Measurements from ENCODE around the gene YTHDC1.

YTHDC1 gene

GRCh38 chr4:68352791-68353190 is 2.9 kb upstream of the YTHDC1 start:
- DNase-seq, result no peak

- peak; percentile 8 for DNase-seq
Measured at GRCh38 chr4:68349279-68349648, 626 bp downstream of the YTHDC1 start.

DNA sequence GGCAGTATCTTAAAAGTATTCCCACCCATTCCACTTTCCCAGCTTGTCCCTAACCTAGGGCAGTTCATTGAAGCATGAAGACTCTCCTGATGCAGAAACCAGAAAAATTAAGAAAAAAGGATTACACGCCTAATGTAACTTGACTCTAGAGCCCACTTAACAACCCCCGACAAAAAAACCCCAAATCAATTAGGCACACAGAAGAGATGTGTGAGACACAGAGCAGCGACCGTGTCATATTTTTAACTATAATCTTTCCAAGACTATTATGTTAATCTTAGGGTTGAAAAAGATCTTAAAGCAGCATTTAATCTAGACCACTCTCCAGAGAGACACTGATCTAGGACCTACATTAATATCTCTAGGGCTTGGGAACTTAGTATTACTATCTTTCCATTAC is 1.3 kb downstream of the YTHDC1 start:
- no peak for DNase-seq

DNA sequence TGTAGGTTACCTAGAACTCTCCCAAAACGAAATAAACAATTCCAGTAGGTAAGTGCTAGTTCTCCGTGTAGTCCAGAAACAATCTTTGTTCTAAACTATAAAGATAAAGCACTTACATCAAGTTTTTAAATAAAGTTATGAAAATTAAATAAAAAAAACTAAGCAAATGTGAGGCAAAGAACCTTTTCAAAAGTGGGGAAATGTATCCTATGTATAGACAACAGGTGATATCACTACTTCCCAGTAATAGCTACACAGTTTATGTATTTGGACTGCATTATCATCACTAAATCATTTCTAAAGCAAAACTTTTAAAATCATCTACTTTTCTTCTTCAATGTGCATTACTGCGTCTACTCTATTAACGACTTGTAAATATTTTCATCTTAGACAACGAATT is 2.0 kb downstream of the YTHDC1 start:
- DNase-seq, result no peak

- DNase-seq, result no peak
Measured at GRCh38 chr4:68346461-68346860, 3.4 kb downstream of the YTHDC1 start.

DNA sequence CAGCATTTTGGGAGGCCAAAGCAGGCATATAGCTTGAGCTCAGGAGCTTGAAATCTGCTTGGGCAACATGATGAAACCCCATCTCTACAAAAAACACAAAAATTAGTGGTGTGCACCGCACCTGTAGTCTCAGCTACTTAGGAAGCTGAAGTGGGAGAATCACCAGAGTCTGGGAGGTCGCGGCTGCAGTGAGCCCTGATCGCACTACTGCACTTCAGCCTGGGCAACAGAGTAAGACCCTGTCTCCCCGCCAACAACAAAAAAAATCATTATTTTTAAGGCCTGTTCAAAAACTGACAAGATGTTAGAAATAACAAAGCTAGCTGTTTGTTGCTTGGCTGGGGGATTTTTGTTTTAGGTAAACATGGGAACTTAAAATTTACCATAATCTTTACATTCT is 5.1 kb downstream of the YTHDC1 start:
- DNase-seq, result no peak

DNA sequence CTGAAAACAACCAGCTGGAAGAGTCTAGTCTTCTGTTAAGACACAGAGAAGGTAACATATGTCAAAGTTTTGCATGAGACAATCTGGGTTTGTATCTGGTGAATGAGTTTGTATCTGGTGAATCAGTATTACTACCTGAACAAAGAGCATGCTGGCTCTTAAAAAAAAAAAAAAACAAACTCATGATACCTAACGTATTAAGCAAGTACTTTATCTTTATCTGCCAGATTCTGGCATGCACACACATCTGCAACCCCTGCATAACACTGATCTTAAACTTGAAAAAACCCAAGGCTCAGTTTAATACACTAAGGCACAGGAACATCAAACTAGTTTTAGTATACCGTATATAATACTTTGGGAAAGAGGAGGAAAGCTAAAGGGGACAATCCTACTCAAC is 5.8 kb downstream of the YTHDC1 start:
- no peak for DNase-seq

DNA sequence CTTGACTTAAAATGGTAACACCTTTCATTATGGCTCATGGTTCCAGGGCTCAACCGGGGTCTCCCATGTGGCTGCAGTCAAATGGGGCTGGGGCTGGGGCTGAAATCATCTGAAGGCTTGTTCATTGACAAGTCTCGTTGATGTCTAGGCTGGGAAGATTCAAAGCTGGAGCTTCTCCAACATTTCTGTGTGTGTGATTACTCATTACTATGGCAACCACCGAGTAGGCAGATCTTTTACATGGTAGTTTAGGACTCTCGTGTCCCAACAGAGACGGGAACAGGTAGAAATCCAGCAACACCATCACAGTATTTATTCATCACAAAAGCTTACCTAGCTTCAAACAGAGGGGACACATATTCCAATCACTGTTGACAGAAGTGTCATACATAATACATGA is 7.8 kb downstream of the YTHDC1 start:
- no peak for DNase-seq

- no peak for DNase-seq
Measured at GRCh38 chr4:68338625-68339024, 11.3 kb downstream of the YTHDC1 start.

DNA sequence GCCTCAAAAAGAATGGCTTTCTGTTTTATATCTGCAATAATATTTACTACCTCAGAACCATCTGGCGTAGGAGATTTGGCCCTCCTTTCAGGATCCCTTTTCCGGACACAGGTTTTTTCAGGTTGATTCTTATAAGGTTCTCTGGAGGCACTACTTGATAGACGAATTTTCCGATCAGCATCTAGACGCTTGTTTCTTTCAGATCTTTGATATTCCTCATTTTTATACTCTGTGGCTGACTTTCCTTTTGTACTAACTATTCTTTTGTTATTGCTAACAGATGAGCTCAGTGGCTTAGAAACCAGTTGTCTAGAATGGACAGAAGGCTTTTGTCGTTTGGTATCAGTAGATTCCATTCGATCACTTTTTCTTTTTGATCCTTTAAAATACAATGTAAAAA is 12.4 kb downstream of the YTHDC1 start:
- no peak for DNase-seq

DNA sequence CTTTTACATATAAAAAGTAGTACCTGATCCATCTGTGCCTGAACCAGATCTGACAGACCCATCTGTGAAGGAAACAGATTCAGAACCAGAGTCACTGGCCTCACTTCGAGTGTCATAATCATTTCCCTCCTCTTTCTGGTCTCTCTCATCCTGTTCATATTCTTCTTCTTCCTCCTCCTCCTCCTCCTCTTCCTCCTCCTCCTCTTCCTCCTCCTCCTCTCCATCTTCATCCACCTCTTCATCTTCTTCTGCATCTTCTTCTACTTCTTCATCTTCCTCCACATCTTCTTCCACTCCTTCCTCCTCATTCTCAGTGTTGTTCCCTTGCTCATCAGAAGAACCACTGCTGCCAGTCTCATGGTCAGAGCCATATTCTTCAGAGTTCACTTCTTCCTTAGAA is 12.9 kb downstream of the YTHDC1 start:
- DNase-seq, result no peak

DNA sequence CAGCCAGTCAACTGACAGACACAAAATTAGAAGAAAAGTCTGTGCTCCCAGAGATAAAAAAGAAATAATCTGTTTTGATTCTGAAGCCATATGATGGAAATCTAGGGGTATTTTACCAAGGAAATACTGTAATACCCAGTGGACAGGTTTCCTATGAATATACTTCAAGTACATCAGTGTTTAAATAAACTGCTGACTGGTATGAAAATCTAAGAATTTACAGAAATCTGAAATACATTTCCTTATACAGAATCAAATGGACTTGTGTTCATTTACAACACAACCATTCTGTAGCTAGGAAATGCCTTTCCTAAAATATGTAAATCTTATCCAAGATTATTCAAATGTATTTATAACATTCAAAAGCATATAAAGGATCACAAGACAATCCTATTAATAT is 13.4 kb downstream of the YTHDC1 start:
- DNase-seq, result no peak

DNA sequence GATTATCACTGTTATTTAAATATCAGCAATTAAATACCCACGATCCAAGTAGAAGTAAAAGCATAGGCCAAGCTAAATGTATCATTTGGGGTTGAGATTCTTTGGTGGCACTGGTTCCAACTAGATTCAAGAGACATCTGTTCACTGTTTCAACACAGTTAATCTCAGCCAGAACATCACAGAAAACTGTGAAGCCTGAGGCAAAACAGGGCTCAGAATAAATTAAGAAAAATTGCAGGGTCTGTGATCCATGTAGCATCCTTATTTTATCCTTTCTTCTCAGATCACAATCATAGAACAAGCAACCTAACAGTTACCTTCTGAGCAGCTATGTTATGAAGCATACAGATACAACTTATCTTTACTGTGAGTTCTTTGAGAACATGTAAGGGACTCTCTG is 23.7 kb downstream of the YTHDC1 start:
- DNase-seq, result no peak

- no peak for DNase-seq
Measured at GRCh38 chr4:68324519-68325262, 25.2 kb downstream of the YTHDC1 start.

DNA sequence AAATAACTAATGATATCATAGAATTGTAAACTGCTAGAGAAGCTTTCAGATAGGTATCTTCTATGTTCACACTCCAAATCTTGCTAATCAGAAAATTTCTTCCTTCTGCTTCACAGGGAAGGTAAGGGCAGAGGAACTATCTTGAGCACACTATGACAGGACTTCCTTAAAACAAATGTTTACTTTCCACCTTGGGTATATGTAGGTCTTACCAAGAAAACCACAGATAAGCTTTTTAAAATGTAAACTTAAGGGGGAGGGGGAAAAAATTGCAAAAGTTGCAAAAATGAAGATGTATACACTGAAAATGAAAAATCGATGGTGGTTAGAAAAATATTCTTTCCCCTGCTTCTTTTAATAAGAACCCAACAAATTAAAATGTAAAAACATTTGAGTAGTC is 30.9 kb downstream of the YTHDC1 start:
- no peak for DNase-seq

DNA sequence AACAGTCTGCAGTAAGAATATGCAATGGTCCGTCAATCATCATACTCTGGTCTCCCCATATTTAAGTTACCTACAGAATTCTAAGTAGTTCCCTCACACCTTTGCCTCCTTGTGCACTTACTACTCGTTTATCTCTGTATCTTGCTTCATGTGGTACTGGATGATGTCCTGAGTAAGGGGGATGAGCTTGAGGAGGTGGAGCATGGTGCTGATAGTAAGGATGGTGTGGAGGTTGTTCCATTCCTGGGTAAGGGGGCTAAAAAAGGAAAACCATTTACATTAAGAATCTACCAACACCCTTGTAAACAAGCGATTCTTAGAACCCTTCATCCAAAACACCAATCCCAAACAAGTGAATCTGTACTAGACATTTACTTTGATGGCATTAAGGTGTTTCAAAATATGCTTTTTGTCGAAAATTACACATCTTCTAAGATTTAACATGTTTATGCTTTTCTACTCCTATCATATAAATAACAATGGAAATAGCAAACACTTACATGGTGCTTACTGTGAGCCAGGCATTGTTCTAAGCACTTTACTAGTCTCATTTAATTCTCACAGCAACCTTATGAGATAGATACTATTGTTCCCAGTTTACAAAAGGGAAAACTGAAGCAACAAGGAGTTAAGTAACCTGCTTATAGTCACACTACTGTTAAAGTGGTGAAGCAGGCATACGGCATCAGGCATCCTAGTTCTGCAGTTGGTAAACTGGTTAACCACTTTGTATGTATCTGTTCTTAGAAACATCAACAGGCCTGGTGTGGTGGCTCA is 33.5 kb downstream of the YTHDC1 start:
- DNase-seq, result no peak

DNA sequence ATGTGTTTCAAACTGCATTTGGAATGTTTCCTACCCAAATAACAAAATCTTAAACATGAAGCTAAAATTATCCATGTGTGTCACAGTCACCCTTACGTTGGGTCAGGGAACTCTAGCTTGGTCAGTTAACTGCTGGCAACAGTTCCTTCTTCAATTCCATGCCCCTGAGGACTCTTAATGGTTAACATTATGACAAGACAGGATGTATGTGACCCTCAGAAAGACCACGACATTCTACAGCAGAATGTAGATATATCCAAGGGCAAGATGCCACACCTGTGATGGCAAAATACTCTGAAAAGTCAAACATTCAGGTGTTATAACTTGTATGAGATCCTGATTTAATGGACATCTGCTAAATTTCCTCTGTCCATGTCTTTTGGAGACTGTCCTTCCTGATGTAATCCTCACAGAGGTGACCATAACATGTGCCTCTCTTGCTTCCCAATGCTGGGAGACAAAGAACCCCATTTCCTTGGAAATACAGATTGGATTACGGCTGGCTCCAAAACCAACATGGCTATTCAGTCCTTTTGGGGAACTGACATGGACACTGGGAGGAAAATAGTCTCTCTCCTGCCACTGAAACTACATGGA is 39.1 kb downstream of the YTHDC1 start:
- no peak for DNase-seq

- no peak for DNase-seq
Measured at GRCh38 chr4:68304731-68305130, 45.2 kb downstream of the YTHDC1 start.

DNA sequence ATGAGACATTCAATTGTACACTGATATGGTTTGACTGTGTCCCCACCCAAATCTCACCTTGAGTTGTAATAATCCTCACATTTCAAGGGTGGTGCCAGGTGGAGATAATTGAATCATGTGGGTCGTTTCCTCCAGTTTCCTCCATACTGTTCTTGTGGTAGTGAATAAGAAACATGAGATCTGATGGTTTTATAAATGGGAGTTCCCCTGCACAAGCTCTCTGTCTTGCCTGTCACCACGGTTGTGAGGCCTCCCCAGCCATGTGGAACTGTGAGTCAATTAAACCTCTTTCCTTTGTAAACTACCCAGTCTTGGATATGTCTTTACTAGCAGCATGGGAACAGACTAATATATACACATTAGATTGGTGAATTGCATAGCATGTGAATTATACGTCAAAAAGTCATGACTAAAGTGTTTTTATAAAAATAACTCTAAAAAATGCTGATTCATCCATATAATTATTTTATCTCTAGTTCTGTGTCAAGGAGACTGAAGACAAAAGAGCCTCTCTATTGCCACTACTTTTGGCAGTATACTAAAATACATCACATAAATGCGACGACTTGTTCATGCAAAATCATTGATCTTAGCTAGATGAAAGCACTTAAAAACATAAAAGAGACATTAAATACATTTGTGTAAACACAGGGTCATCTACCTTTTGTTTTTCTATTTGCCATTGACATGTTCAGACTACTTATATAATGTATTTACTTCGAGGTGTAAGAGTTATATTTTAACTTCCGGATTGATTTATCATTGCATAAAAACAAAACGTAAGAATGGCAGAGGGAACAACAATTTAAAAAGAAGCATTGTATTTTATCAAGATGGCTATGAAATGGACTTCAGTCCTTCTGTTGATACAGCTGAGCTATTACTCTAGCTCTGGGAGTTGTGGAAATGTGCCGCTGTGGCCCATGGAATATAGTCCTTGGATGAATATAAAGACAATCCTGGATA is 50.1 kb downstream of the YTHDC1 start:
- DNase-seq, result no peak

- no peak for DNase-seq
Measured at GRCh38 chr4:68297137-68297536, 52.8 kb downstream of the YTHDC1 start.

GRCh38 chr4:68291256-68291655 is 58.6 kb downstream of the YTHDC1 start:
- DNase-seq, result no peak

- no peak for DNase-seq
Measured at GRCh38 chr4:68288393-68288740, 61.5 kb downstream of the YTHDC1 start.

- no peak for DNase-seq
Measured at GRCh38 chr4:68287704-68288392, 62.0 kb downstream of the YTHDC1 start.
